Measurements from ENCODE around the gene ACOX1.

Gene ACOX1

GRCh38 chr17:75898791-75899190 lies 80.2 kb downstream of the ACOX1 start:
- DNase-seq (ENCODE audit: low spot score): no peak
- no CpG with 5 or more reads among the region's 16 CpGs for WGBS, 2 donors (ENCODE audit: extremely low coverage in 2 of 2, insufficient read length in 2 of 2, insufficient replicate concordance in 1 of 2)
- H3K9ac ChIP-seq (ENCODE audit: low read depth, low read length, poor library complexity): no peak overlapping the region

GRCh38 chr17:75898065-75898464 lies 80.9 kb downstream of the ACOX1 start:
- Histone ChIP-seq H2BK120ac (ENCODE audit: low read depth, low read length) (no peak overlapping the region), H3K14ac (ENCODE audit: low read length) (no peak overlapping the region), H3K4me3 (ENCODE audit: low read length in 2 of 2) (no peak overlapping the region), H2BK12ac (ENCODE audit: low read length) (no peak overlapping the region), H2BK15ac (ENCODE audit: low read length) (no peak overlapping the region), H3K18ac (ENCODE audit: low read length) (no peak overlapping the region), H3K27me3 (ENCODE audit: control insufficient read depth in 3 of 3, insufficient read depth in 3 of 3, low read depth in 1 of 3, low read length in 3 of 3) (no peaks in the 10 kb centered on the region), H3K4ac (ENCODE audit: low read length) (no peak overlapping the region), H2BK5ac (ENCODE audit: low read length) (no peak overlapping the region), H3K27ac (replicated peaks; ENCODE audit: low read length) (no peak overlapping the region), H3K36me3 (replicated peaks in 1 of 2; ENCODE audit: control insufficient read depth in 2 of 2, insufficient read depth in 2 of 2, low read length in 2 of 2) (peaks cover 35 to 58% of the 10 kb centered on the region in 2 donors), H3K4me1 (ENCODE audit: control insufficient read depth in 2 of 2, insufficient read depth in 1 of 2, low read depth in 1 of 2, low read length in 2 of 2) (peaks cover 0 to 13% of the 10 kb centered on the region in 2 donors), H3K9ac (ENCODE audit: low read depth, low read length, poor library complexity) (no peak overlapping the region), H4K91ac (ENCODE audit: low read depth, low read length, poor library complexity) (no peak overlapping the region), H4K8ac (ENCODE audit: low read depth, low read length) (no peak overlapping the region), H3K9me3 (replicated peaks in 1 of 2; ENCODE audit: control insufficient read depth in 2 of 2, insufficient read depth in 1 of 2, low read depth in 1 of 2, low read length in 2 of 2) (no peaks in the 10 kb centered on the region), H3K23ac (ENCODE audit: low read depth, low read length, poor library complexity) (no peak overlapping the region), H2AFZ (ENCODE audit: low read length) (no peak overlapping the region), H3K4me2 (ENCODE audit: insufficient read depth, low read length, poor library complexity, severe bottlenecking) (no peak overlapping the region), H2AK5ac (ENCODE audit: low read depth, low read length) (no peak overlapping the region), H3K79me1 (ENCODE audit: low read depth, low read length) (peaks cover 12% of the 10 kb centered on the region)
- DNase-seq (ENCODE audit: low spot score): no peak
- WGBS, 2 donors (ENCODE audit: extremely low coverage in 2 of 2, insufficient read length in 2 of 2, insufficient replicate concordance in 1 of 2): no CpG with 5 or more reads among the region's 8 CpGs

More at GRCh38 chr17:75898791-75899190, 80.2 kb downstream of the ACOX1 start:
- Histone ChIP-seq H3K27ac (replicated peaks; ENCODE audit: low read length) (no peak overlapping the region), H4K8ac (ENCODE audit: low read depth, low read length) (no peak overlapping the region), H3K18ac (ENCODE audit: low read length) (no peak overlapping the region), H2BK15ac (ENCODE audit: low read length) (no peak overlapping the region), H2BK120ac (ENCODE audit: low read depth, low read length) (no peak overlapping the region), H3K4ac (ENCODE audit: low read length) (no peak overlapping the region), H3K9me3 (replicated peaks in 1 of 2; ENCODE audit: control insufficient read depth in 2 of 2, insufficient read depth in 1 of 2, low read depth in 1 of 2, low read length in 2 of 2) (no peaks in the 10 kb centered on the region), H4K91ac (ENCODE audit: low read depth, low read length, poor library complexity) (no peak overlapping the region), H3K14ac (ENCODE audit: low read length) (no peak overlapping the region), H3K4me3 (ENCODE audit: low read length in 2 of 2) (no peak overlapping the region), H3K4me2 (ENCODE audit: insufficient read depth, low read length, poor library complexity, severe bottlenecking) (no peak overlapping the region), H3K4me1 (ENCODE audit: control insufficient read depth in 2 of 2, insufficient read depth in 1 of 2, low read depth in 1 of 2, low read length in 2 of 2) (peaks cover 0 to 13% of the 10 kb centered on the region in 2 donors), H3K79me1 (ENCODE audit: low read depth, low read length) (peaks cover 11% of the 10 kb centered on the region), H2BK5ac (ENCODE audit: low read length) (no peak overlapping the region), H2AK5ac (ENCODE audit: low read depth, low read length) (no peak overlapping the region), H3K36me3 (replicated peaks in 1 of 2; ENCODE audit: control insufficient read depth in 2 of 2, insufficient read depth in 2 of 2, low read length in 2 of 2) (peaks cover 35 to 63% of the 10 kb centered on the region in 2 donors), H2AFZ (ENCODE audit: low read length) (no peak overlapping the region), H2BK12ac (ENCODE audit: low read length) (no peak overlapping the region), H3K27me3 (ENCODE audit: control insufficient read depth in 3 of 3, insufficient read depth in 3 of 3, low read depth in 1 of 3, low read length in 3 of 3) (no peaks in the 10 kb centered on the region), H3K23ac (ENCODE audit: low read depth, low read length, poor library complexity) (no peak overlapping the region)

- peak overlapping the region; percentile 72 for H2BK5ac ChIP-seq (ENCODE audit: low read length)
- H4K91ac ChIP-seq (ENCODE audit: low read depth, low read length, poor library complexity): no peak overlapping the region
- H4K8ac ChIP-seq (ENCODE audit: low read depth, low read length): no peak overlapping the region
- no peak overlapping the region for H2BK12ac ChIP-seq (ENCODE audit: low read length)
- peak overlapping the region; percentile 76 for H3K9ac ChIP-seq (ENCODE audit: low read depth, low read length, poor library complexity)
- no peak overlapping the region for H3K4me3 ChIP-seq (ENCODE audit: low read length in 2 of 2)
- H3K23ac ChIP-seq (ENCODE audit: low read depth, low read length, poor library complexity): peak overlapping the region; percentile 98
- H3K4ac ChIP-seq (ENCODE audit: low read length): no peak overlapping the region
- no peak for DNase-seq (ENCODE audit: low spot score)
- peak overlapping the region; percentile 51 for H3K27ac ChIP-seq (replicated peaks; ENCODE audit: low read length)
- peak overlapping the region; percentile 83 for H2AK5ac ChIP-seq (ENCODE audit: low read depth, low read length)
- H3K4me1 ChIP-seq (ENCODE audit: control insufficient read depth in 2 of 2, insufficient read depth in 1 of 2, low read depth in 1 of 2, low read length in 2 of 2): peaks cover 0 to 13% of the 10 kb centered on the region in 2 donors
- H2AFZ ChIP-seq (ENCODE audit: low read length): peak overlapping the region; percentile 91
- H3K79me1 ChIP-seq (ENCODE audit: low read depth, low read length): peaks cover 16% of the 10 kb centered on the region
- H3K36me3 ChIP-seq (replicated peaks in 1 of 2; ENCODE audit: control insufficient read depth in 2 of 2, insufficient read depth in 2 of 2, low read length in 2 of 2): peaks cover 33 to 53% of the 10 kb centered on the region in 2 donors
- no peak overlapping the region for H2BK15ac ChIP-seq (ENCODE audit: low read length)
- H2BK120ac ChIP-seq (ENCODE audit: low read depth, low read length): no peak overlapping the region
- H3K4me2 ChIP-seq (ENCODE audit: insufficient read depth, low read length, poor library complexity, severe bottlenecking): peak overlapping the region; percentile 69
- no peaks in the 10 kb centered on the region for H3K27me3 ChIP-seq (ENCODE audit: control insufficient read depth in 3 of 3, insufficient read depth in 3 of 3, low read depth in 1 of 3, low read length in 3 of 3)
- no CpG with 5 or more reads among the region's 37 CpGs for WGBS, 2 donors (ENCODE audit: extremely low coverage in 2 of 2, insufficient read length in 2 of 2, insufficient replicate concordance in 1 of 2)
- peak overlapping the region; percentile 96 for H3K18ac ChIP-seq (ENCODE audit: low read length)
- no peaks in the 10 kb centered on the region for H3K9me3 ChIP-seq (replicated peaks in 1 of 2; ENCODE audit: control insufficient read depth in 2 of 2, insufficient read depth in 1 of 2, low read depth in 1 of 2, low read length in 2 of 2)
- H3K14ac ChIP-seq (ENCODE audit: low read length): no peak overlapping the region
Observed at GRCh38 chr17:75897160-75898019, 81.6 kb downstream of the ACOX1 start.

- Histone ChIP-seq H2BK12ac (ENCODE audit: low read length) (peak within 1 kb of the TSS; percentile 4), H2BK15ac (ENCODE audit: low read length) (peak within 1 kb of the TSS; percentile 94), H3K27ac (replicated peaks; ENCODE audit: low read length) (peak within 1 kb of the TSS; percentile 84), H3K79me1 (ENCODE audit: low read depth, low read length) (peaks cover 16% of the 10 kb centered on the region), H3K36me3 (replicated peaks in 1 of 2; ENCODE audit: control insufficient read depth in 2 of 2, insufficient read depth in 2 of 2, low read length in 2 of 2) (peaks cover 31 to 45% of the 10 kb centered on the region in 2 donors), H2BK120ac (ENCODE audit: low read depth, low read length) (no peak within 1 kb of the TSS), H2AFZ (ENCODE audit: low read length) (peak within 1 kb of the TSS; percentile 91), H3K4me2 (ENCODE audit: insufficient read depth, low read length, poor library complexity, severe bottlenecking) (peak within 1 kb of the TSS; percentile 69), H3K4me1 (ENCODE audit: control insufficient read depth in 2 of 2, insufficient read depth in 1 of 2, low read depth in 1 of 2, low read length in 2 of 2) (peaks cover 0 to 13% of the 10 kb centered on the region in 2 donors), H2BK5ac (ENCODE audit: low read length) (peak within 1 kb of the TSS; percentile 72), H3K4me3 (ENCODE audit: low read length in 2 of 2) (peak within 1 kb of the TSS; percentile 62 to 99), H4K8ac (ENCODE audit: low read depth, low read length) (no peak within 1 kb of the TSS), H3K9me3 (replicated peaks in 1 of 2; ENCODE audit: control insufficient read depth in 2 of 2, insufficient read depth in 1 of 2, low read depth in 1 of 2, low read length in 2 of 2) (no peaks in the 10 kb centered on the region), H4K91ac (ENCODE audit: low read depth, low read length, poor library complexity) (no peak within 1 kb of the TSS), H3K18ac (ENCODE audit: low read length) (peak within 1 kb of the TSS; percentile 99), H2AK5ac (ENCODE audit: low read depth, low read length) (peak within 1 kb of the TSS; percentile 83), H3K14ac (ENCODE audit: low read length) (peak within 1 kb of the TSS; percentile 94), H3K23ac (ENCODE audit: low read depth, low read length, poor library complexity) (peak within 1 kb of the TSS; percentile 98), H3K9ac (ENCODE audit: low read depth, low read length, poor library complexity) (peak within 1 kb of the TSS; percentile 97), H3K27me3 (ENCODE audit: control insufficient read depth in 3 of 3, insufficient read depth in 3 of 3, low read depth in 1 of 3, low read length in 3 of 3) (no peaks in the 10 kb centered on the region), H3K4ac (ENCODE audit: low read length) (no peak within 1 kb of the TSS)
- DNase-seq (ENCODE audit: low spot score): peak; percentile 80
- no CpG with 5 or more reads among the region's 102 CpGs for WGBS, 2 donors (ENCODE audit: extremely low coverage in 2 of 2, insufficient read length in 2 of 2, insufficient replicate concordance in 1 of 2)
Observed at GRCh38 chr17:75896415-75897159, 82.4 kb downstream of the ACOX1 start, which contains the start of gene TRIM65. TSS of gene TRIM65 (minus strand) at chr17:75896951. CDS start at chr17:75896937, 14 bp downstream.
